Measurements from ENCODE around the gene HTT.

HTT gene

GRCh38 chr4:3247399-3248177 is 173.1 kb downstream of the HTT start:
- H3K4me1 ChIP-seq = no peaks in the 10 kb centered on the region
- no peak overlapping the region for H3K4me3 ChIP-seq
- in situ Hi-C loops (cut with MboI; ENCODE audit: low sequenced_read_pairs) = no loop called here
- no peaks in the 10 kb centered on the region for H3K9me3 ChIP-seq
- H3K27me3 ChIP-seq (ENCODE audit: low read depth) = no peaks in the 10 kb centered on the region
- no peaks in the 10 kb centered on the region for H3K36me3 ChIP-seq (replicated peaks)
- no peak for DNase-seq (ENCODE audit: low spot score in 2 of 2)

DNA sequence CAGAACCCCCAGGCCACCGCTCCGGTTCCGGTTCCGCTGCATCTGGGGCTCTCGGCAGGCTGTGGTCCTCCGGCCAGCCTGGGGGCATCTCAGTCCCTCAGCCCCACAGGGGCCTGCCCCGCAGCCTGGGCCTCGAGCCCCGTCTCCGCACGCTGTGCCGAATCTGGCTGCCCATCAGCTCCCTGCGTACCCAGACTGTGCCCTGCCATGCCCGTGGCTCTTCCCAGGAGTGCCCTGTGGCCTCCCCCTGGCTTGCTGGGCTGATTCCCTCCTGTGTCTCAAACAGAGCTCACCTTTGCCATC is 173.6 kb downstream of the HTT start:
- Histone ChIP-seq H3K4me3 (no peak overlapping the region), H3K9me3 (no peaks in the 10 kb centered on the region), H3K4me1 (no peaks in the 10 kb centered on the region), H3K27me3 (ENCODE audit: low read depth) (no peaks in the 10 kb centered on the region), H3K36me3 (replicated peaks) (no peaks in the 10 kb centered on the region)
- in situ Hi-C loops (cut with MboI; ENCODE audit: low sequenced_read_pairs) = no loop called here
- DNase-seq (ENCODE audit: low spot score in 2 of 2) = no peak

GRCh38 chr4:3248811-3249661 is 174.6 kb downstream of the HTT start, which contains the start of gene MSANTD1:
MSANTD1 (plus strand) TSS chr4:3249159; CDS start chr4:3249223, 64 bp downstream.
- H3K36me3 ChIP-seq (replicated peaks) = no peaks in the 10 kb centered on the region
- H3K4me3 ChIP-seq = no peak within 1 kb of the TSS
- peak in 1 of 2 experiments; percentile 4 for DNase-seq (ENCODE audit: low spot score in 2 of 2)
- no peaks in the 10 kb centered on the region for H3K4me1 ChIP-seq
- no peaks in the 10 kb centered on the region for H3K9me3 ChIP-seq
- no peaks in the 10 kb centered on the region for H3K27me3 ChIP-seq (ENCODE audit: low read depth)
- in situ Hi-C loops (cut with MboI; ENCODE audit: low sequenced_read_pairs) = no loop called here

- Histone ChIP-seq H3K36me3 (replicated peaks) (no peaks in the 10 kb centered on the region), H3K27me3 (ENCODE audit: low read depth) (no peaks in the 10 kb centered on the region), H3K4me1 (no peaks in the 10 kb centered on the region), H3K9me3 (no peaks in the 10 kb centered on the region), H3K4me3 (no peak overlapping the region)
- in situ Hi-C loops (cut with MboI; ENCODE audit: low sequenced_read_pairs) = no loop called here
- no peak for DNase-seq (ENCODE audit: low spot score in 2 of 2)
These were observed 175.4 kb downstream of the HTT start for GRCh38 chr4:3249711-3250437.

DNA sequence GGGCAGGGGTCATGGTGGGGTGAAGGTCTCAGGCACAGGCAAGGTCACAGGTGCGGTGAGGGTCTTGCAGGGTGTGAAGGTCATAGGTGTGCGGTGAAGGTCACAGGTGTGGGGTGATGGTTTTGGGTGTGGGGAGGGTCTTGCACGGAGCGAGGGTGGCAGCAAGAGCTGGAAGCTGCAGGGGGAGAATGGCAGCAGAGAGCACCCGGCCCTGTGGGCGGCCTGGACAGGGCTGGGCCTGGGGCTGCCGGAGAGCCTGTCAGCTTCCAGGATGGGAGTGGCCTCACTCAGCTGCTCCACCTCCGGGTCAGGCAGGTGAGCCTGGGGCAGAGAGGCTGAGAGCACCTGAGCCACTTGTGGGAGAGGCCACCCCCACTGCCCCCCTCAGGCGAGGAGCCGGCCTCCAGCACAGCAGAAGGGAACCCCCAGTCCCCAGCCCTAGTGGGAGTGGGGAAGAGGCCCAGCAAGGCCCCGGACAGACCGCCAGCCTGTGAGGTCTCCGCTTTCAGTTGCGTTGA is 176.0 kb downstream of the HTT start:
- no peaks in the 10 kb centered on the region for H3K4me1 ChIP-seq
- H3K27me3 ChIP-seq (ENCODE audit: low read depth) = no peaks in the 10 kb centered on the region
- H3K9me3 ChIP-seq = no peaks in the 10 kb centered on the region
- in situ Hi-C loops (cut with MboI; ENCODE audit: low sequenced_read_pairs) = no loop called here
- H3K36me3 ChIP-seq (replicated peaks) = no peaks in the 10 kb centered on the region
- DNase-seq (ENCODE audit: low spot score in 2 of 2) = no peak
- H3K4me3 ChIP-seq = no peak overlapping the region

DNA sequence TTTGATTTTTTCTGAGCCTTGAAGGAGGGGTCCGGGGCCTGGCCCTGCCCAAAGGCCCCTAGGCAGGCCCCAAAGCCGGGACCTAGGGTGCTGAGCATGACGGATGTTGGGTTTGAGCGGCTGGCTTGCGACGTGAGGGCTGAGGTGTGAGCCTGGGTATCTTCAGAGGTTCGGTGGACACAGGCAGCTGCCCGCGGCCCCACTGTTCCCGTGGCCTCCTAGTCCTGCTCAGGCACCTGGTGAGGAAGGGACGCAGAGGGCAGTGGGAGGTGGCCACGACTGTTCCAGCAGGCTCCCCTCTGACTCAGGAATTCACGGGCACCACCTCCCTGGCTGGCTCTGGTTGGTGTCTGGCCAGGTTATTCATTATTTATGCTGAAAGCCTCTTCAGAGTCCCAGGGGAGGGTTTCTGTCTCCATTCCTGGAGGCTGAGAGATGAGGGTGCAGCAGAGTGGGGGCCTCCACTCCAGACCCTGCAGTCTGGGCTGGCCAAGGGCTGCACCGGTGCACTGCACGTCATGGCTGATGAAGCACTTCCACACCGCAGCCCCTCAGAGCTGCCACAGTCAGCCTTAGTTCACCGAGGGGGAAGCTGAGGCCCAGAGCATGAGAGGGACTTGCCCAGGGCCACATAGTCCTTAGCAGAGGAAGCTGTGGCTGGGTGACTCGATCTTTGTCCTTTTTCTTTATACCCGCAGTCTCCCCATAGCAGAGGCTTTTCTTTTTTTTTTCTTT is 176.6 kb downstream of the HTT start:
- no peaks in the 10 kb centered on the region for H3K27me3 ChIP-seq (ENCODE audit: low read depth)
- H3K4me3 ChIP-seq = no peak overlapping the region
- H3K36me3 ChIP-seq (replicated peaks) = no peaks in the 10 kb centered on the region
- in situ Hi-C loops (cut with MboI; ENCODE audit: low sequenced_read_pairs) = no loop called here
- DNase-seq (ENCODE audit: low spot score in 2 of 2) = no peak
- no peaks in the 10 kb centered on the region for H3K4me1 ChIP-seq
- no peaks in the 10 kb centered on the region for H3K9me3 ChIP-seq

DNA sequence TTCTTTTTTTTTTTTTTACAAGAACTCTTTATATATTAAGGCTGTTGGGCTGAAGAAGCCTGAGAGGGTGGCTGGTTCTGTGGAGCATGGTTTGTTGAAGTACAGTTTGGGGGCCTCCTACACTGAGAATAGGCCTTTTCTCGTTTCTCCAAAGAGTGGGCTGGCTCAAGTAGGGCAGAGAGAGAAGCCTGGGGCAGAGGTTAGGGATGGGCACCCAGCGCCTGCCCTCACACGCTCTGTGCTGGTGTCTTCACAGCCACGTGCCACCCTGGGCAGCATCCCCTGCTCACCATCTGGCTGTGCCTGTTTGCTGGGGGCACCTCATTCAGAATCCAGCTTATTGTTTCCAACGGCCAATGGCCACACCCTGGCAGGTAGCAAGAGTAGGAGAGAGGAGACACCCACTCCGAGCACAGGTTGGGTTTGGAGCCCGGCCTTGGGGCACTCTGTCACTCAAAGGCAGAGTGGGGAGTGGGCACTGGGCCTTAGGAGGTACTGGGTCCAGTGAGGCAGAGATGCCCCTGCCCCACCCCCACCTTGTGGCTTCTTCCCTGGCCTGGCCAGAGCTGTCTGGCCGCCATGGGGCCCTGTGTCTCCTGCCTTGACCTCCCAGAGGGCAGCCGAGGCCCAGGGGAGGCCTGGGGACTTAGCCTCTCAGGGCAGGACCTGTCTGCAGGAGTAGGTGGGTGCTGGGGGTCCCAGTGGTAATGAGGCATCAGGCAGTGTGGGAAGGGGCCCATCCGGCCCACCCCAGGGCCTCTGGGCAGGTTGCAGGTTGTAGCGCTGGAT is 177.4 kb downstream of the HTT start:
- H3K36me3 ChIP-seq (replicated peaks) = no peaks in the 10 kb centered on the region
- no peaks in the 10 kb centered on the region for H3K9me3 ChIP-seq
- in situ Hi-C loops (cut with MboI; ENCODE audit: low sequenced_read_pairs) = no loop called here
- H3K4me3 ChIP-seq = no peak overlapping the region
- H3K27me3 ChIP-seq (ENCODE audit: low read depth) = no peaks in the 10 kb centered on the region
- DNase-seq (ENCODE audit: low spot score in 2 of 2) = peak in 1 of 2 experiments; percentile 5
- H3K4me1 ChIP-seq = no peaks in the 10 kb centered on the region

DNA sequence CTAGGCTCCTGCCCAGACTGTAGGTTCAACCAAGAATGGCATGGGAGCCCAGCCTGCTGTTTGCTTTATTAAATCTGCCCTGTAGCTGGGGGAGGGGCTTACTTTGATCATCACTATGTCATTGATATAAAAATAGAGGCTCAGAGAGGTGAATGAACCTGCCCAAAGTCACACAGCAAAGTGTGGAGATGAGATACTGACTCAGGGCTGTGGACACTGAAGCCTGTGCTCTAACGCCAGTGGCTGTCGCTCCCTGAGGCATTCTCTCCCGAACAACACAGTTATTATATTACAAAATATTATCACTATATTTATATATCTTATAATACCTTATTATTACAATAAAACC is 178.0 kb downstream of the HTT start:
- Histone ChIP-seq H3K27me3 (ENCODE audit: low read depth) (no peaks in the 10 kb centered on the region), H3K4me3 (no peak overlapping the region), H3K36me3 (replicated peaks) (no peaks in the 10 kb centered on the region), H3K9me3 (no peaks in the 10 kb centered on the region), H3K4me1 (no peaks in the 10 kb centered on the region)
- in situ Hi-C loops (cut with MboI; ENCODE audit: low sequenced_read_pairs) = no loop called here
- no peak for DNase-seq (ENCODE audit: low spot score in 2 of 2)

DNA sequence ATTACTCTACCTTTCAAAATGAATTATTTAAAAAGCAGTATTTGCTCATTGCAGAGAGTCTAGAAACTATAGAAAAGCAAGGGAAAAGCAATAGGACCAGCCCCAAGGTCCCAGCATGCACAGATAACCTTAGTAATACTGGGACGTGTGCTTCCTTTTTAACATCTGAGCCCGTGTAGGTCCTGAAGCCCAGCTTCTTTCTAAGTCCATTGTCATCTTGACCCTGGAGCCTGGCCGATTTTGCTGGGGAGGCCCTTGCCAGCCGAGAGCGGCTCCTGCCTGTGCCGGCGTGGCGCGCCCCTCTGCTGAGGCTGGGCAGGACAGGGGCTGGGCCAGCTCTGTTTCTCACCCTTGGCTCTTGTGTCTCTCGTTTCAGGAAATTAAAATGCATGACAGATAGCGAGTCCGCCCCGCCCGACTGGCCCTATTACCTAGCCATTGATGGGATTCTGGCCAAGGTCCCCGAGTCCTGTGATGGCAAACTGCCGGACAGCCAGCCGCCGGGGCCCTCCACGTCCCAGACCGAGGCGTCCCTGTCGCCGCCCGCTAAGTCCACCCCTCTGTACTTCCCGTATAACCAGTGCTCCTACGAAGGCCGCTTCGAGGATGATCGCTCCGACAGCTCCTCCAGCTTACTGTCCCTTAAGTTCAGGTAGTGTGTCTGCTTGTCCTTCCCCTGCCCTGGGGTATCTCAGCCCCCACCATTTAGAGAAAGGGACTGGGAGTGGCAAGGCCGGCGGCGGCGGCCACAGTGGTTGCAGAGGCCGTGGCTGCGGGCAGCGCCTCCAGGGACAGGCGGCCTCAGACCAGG is 178.6 kb downstream of the HTT start:
- Histone ChIP-seq H3K9me3 (no peaks in the 10 kb centered on the region), H3K36me3 (replicated peaks) (no peaks in the 10 kb centered on the region), H3K27me3 (ENCODE audit: low read depth) (no peaks in the 10 kb centered on the region), H3K4me1 (no peaks in the 10 kb centered on the region), H3K4me3 (no peak overlapping the region)
- in situ Hi-C loops (cut with MboI; ENCODE audit: low sequenced_read_pairs) = no loop called here
- DNase-seq (ENCODE audit: low spot score in 2 of 2) = peak in 1 of 2 experiments; percentile 6

DNA sequence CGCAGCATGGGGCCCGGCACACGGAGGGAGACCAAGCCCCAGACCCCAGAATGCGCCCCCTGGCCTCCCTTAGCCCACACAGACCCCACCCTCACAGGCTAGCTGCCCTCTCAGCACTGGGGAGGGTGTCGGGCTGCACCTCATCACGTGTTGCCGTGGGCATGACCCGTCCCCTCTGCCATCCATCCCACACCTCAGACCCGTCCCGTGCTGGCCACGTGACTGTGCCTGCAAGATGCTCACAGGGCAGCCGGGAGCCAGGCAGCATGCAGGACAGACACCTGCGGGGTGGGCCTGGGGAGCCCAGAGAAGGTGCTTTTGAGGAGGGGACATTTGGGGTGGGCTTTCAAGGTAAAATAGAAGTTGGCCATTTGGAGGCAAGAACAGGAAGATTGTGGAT is 179.3 kb downstream of the HTT start:
- no peaks in the 10 kb centered on the region for H3K27me3 ChIP-seq (ENCODE audit: low read depth)
- H3K4me1 ChIP-seq = no peaks in the 10 kb centered on the region
- H3K9me3 ChIP-seq = no peaks in the 10 kb centered on the region
- no peak for DNase-seq (ENCODE audit: low spot score in 2 of 2)
- in situ Hi-C loops (cut with MboI; ENCODE audit: low sequenced_read_pairs) = no loop called here
- H3K36me3 ChIP-seq (replicated peaks) = no peaks in the 10 kb centered on the region
- H3K4me3 ChIP-seq = no peak overlapping the region

- H3K9me3 ChIP-seq = no peaks in the 10 kb centered on the region
- H3K4me3 ChIP-seq = no peak overlapping the region
- no peaks in the 10 kb centered on the region for H3K27me3 ChIP-seq (ENCODE audit: low read depth)
- no peaks in the 10 kb centered on the region for H3K36me3 ChIP-seq (replicated peaks)
- peak in 1 of 2 experiments; percentile 5 for DNase-seq (ENCODE audit: low spot score in 2 of 2)
- H3K4me1 ChIP-seq = no peaks in the 10 kb centered on the region
- in situ Hi-C loops (cut with MboI; ENCODE audit: low sequenced_read_pairs) = no loop called here
These were observed 180.0 kb downstream of the HTT start for GRCh38 chr4:3254302-3255131.

All from HAP-1 (cell line).